Mucosa of gallbladder (tissue), 1 donor: ENCODE data around the gene SGTA. TPM values are rescaled to one million over a fixed set of nuclear protein-coding genes. Genes with fewer than 3 reads are reported as not detected.
"Not testable (repeated sequence)": the region's sequence is repeated elsewhere in the genome, so short reads cannot be mapped to it uniquely, and the experiment has no call there.

Experiments
- DNase-seq: peaks from one replicate; pipeline ENCODE4 v3.0.0-alpha.2; 2020; ENCODE audit warnings: low spot score
- total RNA-seq: library from RNA; stranded (reverse); gene quantifications from one replicate; pipeline ENCODE4 v1.2.1, GENCODE V29; 2021
- donor health status: DM: no; HTN: no; CAD: no.

SGTA gene
- total RNA-seq, 1 donor from 2014 or later, result 54.0 TPM

DNA sequence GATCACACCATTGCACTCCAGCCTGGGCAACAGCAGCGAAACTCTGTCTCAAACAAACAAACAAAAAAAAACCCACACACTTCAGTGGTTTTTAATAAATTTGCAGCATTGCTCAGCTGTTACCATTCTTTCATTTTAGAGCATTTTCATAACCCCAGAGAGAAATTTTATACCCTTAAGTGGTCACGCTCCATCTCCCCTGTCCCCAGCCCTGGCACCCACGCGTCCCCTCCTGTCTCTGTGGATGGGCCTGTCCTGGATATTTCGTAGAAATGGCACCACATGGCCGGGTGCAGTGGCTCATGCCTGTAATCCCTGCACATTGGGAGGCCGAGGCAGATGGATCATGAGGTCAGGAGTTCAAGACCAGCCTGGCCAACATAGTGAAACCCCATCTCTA lies 10.1 kb upstream of the SGTA start:
- no peak for DNase-seq

- not testable (repeated sequence) for DNase-seq
Observed at GRCh38 chr19:2792666-2793065, 9.6 kb upstream of the SGTA start.

DNA sequence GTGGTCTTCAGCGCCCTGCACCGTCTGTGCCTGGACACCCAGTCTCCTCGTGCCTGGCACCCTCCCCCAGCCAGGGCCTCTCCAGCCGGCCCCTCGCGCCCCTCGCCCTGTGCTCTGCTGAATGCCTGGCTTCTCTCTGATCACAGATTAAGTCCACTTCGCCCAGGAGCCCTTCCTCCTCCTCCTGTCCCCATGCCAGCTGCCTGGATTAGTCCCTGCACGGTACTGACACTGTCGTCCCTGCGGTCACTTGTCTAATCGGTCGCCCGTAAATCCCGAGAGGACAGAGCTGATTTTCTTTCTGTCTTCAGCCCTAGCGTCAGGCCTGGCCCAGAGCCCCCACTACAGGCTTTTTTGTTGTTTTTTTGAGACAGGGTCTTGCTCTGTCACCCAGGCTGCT lies 8.8 kb upstream of the SGTA start:
- DNase-seq, result no peak

- DNase-seq, result no peak
Observed at GRCh38 chr19:2791440-2791839, 8.4 kb upstream of the SGTA start.

- DNase-seq, result no peak
Observed at GRCh38 chr19:2790557-2791271, 7.6 kb upstream of the SGTA start.

DNA sequence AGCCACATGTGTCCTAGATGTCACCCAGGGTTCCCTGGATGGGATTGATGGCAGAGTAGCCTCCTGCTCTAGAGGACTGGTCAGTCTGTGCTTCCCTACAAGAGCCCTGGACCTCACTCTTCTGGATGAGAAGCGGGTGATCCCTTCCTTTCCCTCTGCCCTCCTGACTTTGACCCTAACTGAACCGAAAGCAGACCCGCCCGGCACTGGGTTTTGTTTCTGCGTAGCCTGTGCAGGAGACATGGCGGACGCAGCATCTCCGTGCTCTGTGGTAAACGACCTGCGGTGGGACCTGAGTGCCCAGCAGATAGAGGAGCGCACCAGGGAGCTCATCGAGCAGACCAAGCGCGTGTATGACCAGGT lies 7.1 kb upstream of the SGTA start:
- no peak for DNase-seq

DNA sequence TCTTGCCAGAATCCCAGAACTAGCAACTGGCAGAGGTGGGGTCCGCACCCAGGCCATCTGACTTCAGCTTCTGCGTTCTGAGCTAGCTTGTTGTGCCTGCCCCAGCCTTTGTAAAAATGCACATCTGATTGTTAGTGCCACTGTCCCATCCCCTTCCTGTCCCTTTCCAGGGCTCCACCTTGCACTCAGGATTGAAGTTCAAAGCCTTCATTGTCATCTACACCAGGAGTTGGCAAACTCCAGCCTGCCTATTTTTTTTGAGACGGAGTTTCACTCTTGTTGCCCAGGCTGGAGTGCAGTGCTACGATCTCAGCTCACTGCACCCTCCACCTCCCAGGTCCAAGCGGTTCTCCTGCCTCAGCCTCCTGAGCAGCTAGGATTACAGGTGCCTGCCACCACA lies 5.2 kb upstream of the SGTA start:
- DNase-seq, result no peak

DNA sequence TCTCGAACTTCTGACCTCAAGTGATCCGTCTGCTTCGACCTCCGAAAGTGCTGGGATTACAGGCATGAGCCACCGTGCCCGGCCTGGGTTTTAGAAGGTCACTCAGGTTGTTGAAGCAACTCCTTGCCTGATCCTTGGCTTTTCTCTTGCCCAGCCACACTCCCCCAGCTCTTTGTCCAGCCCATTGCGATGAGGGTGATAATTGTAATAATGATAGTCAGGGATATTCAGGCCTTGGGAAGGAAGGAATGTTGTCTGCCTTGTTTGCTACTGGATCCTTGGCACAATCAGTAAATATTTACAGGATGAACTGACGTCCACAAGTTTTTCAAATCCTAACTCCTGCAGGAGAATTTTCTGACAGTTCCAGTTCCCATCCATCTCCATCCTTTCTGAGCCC lies 4.0 kb upstream of the SGTA start:
- no peak for DNase-seq

- DNase-seq, result peak; percentile 99
Observed at GRCh38 chr19:2785244-2785997, 2.3 kb upstream of the SGTA start, which contains the start of gene THOP1. THOP1 (plus strand) TSS chr19:2785503; CDS start chr19:2785663, 160 bp downstream.

DNA sequence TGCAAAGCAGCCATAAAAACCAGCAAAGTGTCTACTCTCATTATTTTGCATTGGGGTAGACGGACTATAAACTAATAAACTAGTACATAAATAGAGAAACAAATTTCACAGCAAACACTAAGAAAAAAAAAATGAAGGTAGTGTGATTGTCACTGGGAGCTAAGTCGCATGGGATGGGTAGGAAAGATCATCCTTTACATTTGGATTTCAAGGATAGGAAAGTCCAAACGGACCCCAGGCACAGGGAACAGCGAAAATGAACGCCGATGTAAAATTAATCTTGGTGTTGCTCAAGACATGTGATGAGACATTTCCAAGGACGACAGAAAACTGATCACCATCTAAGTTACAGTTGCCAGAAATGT lies 690 bp upstream of the SGTA start:
- DNase-seq, result no peak

- no peak for DNase-seq
Observed at GRCh38 chr19:2782329-2782935, 641 bp downstream of the SGTA start.

DNA sequence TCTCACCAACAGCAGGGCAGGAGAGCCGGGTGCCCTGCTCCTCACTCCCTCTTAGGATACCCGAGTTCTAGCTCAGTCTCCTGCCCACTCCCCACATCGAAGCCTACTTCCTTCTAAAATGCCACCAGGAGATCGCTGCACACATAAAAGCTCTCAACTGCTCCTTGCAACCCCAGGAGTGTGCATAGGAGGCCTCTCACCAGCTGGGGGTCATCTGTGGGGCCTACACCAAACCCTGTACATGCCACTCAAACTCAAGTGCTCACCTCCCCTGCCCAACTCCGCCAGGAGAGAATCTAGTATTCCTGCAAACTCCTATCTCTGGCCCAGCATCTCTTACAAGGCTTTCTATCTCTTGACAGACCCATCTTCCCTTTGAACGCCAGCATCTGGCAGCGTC lies 2.8 kb downstream of the SGTA start:
- no peak for DNase-seq

DNA sequence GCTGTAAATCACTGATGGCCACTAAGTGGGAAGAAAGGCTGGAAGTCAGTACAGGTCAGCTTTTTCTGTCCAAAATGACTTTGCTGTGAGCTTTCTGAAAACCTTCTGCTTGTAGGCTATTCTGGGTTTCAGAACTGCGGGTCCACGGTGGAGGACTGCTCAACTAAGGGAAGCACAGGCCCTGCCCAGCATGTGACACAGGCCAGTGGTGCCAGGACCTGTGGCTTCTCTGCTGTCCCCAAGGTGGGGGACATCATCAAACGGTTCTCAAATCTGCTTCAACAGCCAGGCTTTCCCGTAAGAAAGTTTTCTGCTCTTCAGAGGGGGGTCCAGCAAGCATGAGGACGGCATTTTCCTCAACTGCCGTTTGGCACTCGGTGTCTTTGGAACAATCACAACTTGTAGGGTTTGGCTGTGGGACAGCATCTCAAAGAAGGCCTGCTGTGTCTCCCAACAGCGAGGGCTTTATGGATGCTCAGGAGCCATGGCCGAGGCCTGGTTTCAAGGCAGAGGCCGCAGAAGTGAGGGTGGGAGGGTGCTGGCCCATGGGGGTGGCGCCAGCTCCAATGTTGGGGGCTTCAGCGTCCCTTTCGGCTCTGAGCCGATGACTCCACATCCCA lies 3.8 kb downstream of the SGTA start:
- DNase-seq, result no peak

DNA sequence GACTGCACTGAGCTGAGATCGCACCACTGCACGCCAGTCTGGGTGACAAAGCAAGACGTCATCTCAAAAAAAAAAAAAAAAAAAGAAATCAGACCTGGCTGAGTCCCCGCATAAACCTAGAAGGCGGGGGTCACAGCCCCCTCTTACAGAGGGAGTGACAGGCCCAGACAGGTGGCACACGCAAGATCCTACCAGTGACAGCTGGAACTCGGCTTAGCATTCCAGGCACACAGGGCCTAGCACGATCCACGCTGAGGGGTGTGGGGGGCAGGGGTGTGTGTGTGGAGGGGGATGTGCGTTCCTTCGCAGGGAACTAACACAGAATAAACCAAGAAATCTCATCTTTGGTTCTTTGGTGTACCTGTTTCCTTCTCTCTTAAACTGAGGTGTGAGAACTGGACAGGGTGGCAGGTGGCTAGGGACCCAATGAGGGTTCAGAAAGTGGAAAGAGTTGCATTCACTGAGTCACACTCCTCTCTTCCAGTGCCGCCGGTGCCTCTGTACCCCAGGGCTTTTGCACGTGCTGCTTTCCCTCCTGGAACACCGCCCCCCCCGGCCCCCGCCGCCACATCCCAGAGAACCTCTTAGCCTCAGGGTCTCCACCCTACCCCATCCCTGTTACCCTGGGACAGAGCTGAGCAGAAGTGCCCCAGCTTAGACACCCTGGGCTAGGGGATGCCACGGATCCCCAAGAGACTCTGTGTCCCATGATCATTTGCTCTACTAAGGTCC lies 5.0 kb downstream of the SGTA start:
- DNase-seq, result no peak

- DNase-seq, result peak; percentile 46
Observed at GRCh38 chr19:2775556-2776430, 7.3 kb downstream of the SGTA start.

DNA sequence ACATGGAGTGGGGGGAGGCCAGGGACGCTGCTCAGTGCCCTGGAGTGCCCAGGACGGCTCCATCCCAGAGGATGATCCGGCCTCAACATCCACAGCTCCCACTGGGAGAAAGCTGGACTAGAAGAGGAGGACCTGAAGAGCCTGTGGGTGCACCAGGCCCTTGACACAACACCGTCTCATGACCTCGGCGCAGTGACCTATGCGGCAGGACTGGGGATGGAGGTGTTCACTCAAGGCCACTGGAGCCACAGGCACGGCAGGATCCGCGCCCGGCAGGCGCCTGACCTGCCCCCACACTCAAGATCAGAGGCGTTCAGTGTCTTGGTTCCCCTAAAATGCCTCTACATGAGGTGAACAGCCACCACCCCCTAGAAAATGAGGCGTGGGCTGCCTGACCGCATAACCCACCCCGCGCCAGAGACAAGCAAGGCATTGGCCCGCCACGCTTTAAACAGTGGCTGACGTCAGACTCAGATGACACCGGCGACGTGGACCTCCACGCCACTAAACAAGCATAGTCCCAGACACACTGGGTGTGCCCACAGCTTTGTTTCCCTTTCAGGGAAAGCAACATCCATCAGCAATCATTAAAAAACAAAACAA lies 8.0 kb downstream of the SGTA start:
- peak; percentile 35 for DNase-seq

GRCh38 chr19:2774083-2774679 lies 8.9 kb downstream of the SGTA start:
- DNase-seq, result no peak

DNA sequence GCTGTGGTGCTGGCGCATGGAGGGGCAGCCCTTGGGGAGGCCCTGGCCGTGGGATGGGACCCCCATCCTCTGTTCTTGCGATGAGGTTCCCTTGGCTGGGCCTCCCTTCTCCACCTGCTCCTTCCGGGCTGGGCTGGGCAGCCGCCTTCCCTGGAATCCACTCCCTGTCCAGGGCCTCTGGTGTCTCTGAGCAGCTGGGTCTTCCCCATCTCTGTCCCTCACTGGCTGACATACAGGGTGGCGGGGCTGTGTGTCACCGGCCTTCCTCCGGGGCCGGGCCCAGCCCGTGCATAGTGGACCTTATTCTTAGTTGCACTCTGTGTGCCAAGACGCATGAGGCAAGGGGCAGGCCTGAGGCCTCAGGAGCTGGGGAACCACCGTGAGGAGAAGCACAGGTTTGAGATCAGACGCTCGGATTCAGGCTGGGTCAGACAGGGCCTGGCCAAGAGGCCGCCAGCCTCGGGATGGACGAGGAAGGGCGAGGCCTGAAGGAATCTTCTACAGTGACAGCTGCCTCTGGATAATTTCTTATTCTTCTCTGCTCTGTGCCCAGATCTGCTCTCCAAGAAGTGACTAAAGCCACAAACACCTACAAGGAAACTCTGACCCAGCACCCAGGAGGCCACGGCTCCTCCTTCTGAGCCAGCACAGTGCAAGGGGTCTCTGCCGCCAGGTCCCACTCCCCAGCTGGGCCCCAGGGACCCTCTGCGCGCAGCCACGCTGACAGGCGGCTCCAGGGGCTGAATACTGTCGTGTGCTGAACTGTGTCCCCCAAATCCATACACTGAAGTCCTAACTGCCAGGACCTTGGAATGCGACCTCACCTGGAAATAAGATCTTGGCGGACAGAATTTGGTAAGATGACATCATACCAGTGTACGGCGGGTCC lies 11.0 kb downstream of the SGTA start:
- no peak for DNase-seq
